HG03039 (cell line): ENCODE data around the gene NEURL4.

Experiments
- ATAC-seq: cut with Tn5 transposase; IDR thresholded peaks from one replicate; pipeline ENCODE4 v1.9.1; 2021; ENCODE audit warnings: mild to moderate bottlenecking, moderate library complexity; ENCODE audit not compliant: unreplicated experiment

The NEURL4 gene

DNA sequence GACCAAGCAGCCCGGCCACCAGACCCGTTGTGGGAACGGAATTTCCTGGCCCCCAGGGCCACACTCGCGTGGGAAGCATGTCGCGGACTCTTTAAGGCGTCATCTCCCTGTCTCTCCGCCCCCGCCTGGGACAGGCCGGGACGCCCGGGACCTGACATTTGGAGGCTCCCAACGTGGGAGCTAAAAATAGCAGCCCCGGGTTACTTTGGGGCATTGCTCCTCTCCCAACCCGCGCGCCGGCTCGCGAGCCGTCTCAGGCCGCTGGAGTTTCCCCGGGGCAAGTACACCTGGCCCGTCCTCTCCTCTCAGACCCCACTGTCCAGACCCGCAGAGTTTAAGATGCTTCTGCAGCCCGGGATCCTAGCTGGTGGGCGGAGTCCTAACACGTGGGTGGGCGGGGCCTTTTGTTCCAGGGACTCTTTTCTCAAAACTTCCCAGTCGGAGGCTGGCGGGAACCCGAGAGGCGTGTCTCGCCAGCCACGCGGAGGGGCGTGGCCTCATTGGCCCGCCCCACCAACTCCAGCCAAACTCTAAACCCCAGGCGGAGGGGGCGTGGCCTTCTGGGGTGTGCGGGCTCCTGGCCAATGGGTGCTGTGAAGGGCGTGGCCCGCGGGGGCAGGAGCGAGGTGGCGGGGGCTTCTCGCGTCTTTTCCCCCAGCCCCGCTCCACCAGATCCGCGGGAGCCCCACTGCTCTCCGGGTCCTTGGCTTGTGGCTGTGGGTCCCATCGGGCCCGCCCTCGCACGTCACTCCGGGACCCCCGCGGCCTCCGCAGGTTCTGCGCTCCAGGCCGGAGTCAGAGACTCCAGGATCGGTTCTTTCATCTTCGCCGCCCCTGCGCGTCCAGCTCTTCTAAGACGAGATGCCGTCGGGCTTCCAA, 47.8 kb downstream of the NEURL4 start, which contains the start of gene SLC2A4:
Gene SLC2A4, plus strand, starts transcription at position 645 of the 879 bp plus-strand sequence. Its CDS starts 217 bp downstream, at position 862.
- peak; percentile 59 for ATAC-seq

DNA sequence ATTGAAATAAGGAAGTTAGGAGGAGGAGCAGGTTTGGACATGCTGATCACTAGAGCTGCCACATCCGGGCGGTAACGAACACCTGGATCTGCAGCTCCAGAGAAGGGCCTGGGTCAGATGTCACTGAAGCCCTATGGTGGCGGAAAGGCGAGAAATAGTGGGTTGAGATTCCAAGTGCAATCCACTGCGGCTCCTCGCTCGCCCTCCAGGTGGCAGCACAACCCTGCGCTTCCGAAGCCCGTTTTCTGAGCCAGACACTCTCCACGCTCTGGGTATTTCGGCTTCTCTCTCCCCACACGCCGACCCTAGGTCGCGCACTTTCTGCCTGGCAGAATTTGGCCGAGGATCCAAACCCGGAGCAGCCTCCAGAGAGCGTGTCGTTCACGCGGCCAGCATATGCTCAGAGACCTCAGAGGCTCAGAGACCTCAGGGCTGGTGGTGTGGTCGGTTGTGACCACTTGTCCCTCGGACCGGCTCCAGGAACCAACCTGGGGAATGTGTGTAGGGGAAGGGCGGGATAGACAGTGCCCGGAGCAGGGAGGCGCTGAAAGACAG, 48.5 kb downstream of the NEURL4 start:
- no peak for ATAC-seq

DNA sequence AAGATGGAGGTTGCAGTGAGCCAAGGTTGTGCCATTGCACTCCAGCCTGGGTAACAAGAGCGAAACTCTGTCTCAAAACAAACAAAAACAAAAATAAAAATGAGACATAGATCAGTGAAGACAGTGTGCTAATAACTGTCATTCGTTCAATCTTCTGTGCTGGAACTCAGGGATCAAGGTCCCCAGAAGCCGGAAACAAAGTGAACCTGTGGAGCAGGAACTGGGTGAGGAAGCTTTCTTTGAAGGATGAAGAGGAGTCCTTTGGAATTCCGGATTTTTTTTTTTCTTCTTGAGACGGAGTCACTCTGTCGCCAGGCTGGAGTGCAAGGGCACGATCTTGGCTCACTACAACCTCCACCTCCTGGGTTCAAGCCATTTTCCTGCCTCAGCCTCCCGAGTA, 49.7 kb downstream of the NEURL4 start:
- ATAC-seq = no peak

DNA sequence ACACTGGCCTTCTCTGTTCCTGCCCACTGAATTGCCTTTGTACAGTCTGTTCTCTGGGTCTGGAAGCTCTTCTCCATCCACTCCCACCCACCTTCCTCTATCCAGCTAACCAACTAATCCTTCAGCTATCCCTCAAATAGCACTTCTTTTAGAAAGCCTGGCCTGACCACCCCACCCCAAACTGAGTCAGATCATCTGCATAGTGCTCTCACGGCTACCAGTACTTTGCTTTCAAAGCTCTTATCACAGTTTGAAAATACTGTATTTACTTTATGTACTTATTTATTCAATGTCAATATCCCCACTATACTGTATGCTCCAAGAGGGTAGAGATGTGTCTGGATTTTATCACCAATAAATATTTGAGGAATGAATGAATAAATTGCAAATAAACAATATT, 62.4 kb downstream of the NEURL4 start:
- no peak for ATAC-seq
